Forelimb muscle (tissue), 1 donor: ENCODE results near the gene SPATA21. TPM values are rescaled to one million over a fixed set of nuclear protein-coding genes. Genes with fewer than 3 reads are reported as not detected.
A peak's percentile ranks its signal among the peaks of the same experiment; 100 is the strongest.

ENCODE experiments used
- DNase-seq: peaks from one replicate; pipeline ENCODE4 v3.0.0-alpha.2; 2013; ENCODE audit warnings: low read depth
- polyA plus RNA-seq: library from polyadenylated mRNA; unstranded; fragments of 120-200 nt; gene quantifications from one replicate; pipeline ENCODE4 v1.2.1, GENCODE V29; 2013; ENCODE audit not compliant: insufficient read length

The SPATA21 gene
- polyA plus RNA-seq, 1 donor: not detected

- no peak for DNase-seq
These were observed 13.7 kb upstream of the SPATA21 start for GRCh38 chr1:16450863-16451481.

DNA sequence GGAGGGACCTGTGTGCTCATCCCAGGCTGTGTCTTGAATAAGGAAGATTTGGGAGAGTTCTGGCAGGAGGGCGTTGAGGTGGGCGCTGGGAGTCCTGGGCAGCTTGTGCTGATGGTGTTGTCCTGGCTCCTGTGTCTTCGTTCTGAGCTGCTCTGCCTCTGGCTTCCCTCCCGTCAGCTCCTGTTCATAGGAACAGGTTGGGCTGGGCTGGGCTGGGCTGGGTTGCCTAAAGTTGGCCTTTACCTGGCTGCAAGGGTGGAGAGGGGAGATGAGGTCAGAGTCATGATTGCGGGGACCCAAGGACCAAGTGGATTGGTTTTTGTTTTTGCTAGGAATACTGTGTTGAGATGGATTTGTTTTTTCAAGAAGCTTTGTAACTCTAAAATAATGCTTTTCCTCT is 12.4 kb upstream of the SPATA21 start:
- DNase-seq: no peak

DNA sequence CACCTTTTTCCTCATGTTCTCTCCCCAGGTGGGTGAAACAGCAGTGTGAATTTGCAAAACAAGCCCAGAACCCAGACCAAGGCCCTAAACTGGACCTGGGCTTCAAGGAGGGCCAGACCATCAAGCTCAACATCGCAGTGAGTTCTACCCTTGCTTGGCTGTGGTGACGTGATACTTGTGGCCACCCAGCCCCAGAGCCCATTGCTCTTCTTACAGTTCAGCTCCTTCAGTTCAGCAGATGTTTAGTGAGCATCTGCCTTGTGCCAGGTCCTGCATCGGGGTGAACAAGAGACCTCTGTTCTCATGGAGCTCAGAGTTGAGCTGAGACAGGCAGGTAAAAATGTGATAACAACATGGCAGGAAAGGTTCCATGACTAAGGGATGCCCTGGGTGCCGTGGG is 11.8 kb upstream of the SPATA21 start:
- no peak for DNase-seq

DNA sequence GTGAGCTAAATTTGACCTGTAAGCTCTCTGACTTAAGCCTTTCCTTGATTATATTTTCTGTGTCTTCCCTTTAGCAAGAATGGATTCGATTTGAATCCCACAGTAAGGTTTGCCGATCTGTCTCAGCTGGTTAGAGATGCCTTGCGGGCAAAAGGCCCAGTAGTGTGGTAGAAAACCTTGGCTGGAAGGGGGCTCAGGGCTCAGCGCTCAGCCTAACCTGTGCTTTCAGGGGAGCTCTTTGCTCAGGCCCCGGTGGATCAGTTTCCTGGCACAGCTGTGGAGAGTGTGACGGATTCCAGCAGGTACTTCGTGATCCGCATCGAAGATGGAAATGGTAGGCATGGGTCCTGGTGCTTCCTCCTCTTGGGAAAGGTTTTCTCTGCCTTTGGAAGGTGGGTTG is 10.4 kb upstream of the SPATA21 start:
- no peak for DNase-seq

- no peak for DNase-seq
These were observed 8.9 kb upstream of the SPATA21 start for GRCh38 chr1:16446116-16446515.

DNA sequence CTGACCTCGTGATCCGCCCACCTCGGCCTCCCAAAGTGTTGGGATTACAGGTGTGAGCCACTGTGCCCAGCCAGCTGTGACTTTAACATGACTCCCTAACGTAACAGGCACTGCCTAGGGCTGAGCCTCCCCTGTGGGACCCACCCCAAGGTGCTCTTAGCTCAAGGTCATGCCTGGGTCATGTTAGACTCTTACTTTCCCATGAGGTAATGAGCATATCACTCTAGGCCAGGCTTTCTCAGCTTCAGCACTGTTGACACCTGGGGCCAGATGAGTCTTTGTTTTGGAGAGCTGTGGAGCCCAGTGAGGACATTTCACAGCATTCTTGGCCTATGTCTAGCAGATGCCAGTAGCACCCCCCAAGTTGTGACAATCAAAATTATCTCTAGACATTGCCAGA is 7.8 kb upstream of the SPATA21 start:
- no peak for DNase-seq

DNA sequence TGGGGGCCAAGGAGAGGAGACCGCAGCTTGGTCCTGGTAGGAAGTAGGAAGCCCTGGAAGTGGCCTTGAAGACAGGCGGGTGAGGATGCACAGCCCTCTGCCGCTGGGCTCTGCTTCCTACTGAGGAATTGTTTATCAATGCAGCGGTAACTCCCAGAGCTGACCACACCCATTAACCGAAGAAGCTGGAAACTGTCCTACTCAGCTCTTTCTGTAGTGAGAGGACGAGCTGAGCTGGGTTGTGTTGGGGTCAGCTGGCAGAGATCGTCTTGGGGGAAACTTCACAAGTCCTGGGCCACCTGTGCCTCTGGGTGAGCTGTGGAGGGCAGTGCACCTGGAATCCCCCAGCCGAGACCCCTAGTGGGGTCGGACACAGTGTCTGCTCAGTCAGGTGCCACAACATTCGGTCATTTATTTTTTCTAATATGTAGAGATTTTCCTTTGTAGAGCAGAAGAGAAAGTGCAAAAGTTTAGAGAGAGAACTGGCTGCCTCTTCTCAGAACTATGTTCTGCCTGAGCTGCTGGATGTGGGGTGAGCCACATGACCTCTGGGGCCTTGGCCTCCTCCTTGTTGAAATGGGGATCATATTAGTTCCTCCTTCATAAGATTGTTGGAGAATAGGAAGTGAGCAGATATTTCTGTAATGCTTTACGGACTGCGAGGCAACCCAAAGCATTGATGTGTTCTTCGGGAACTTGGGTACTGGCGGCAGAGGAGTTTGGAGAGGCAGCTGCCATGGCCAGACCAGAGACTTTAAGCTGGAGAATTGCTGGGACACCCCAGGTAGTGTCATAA is 6.9 kb upstream of the SPATA21 start:
- no peak for DNase-seq

DNA sequence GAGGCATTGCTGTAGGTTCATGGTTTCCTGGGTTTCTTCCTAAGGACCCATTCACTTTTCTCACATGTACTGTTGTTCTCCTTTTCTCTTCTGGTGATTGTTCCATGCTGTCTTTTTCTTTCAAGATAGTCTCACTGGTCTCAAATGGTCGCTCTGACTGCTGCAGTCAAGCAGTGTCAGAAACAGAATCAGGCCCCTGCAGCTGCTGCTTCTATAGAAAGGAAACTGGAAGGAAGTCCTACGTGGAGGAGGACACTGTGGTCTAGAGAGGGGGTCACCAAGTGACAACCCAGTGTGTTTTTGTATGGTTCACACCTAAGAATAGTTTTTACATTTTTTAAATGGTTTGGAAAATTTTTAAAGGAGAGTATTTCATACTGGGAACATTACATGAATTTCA is 5.7 kb upstream of the SPATA21 start:
- no peak for DNase-seq

DNA sequence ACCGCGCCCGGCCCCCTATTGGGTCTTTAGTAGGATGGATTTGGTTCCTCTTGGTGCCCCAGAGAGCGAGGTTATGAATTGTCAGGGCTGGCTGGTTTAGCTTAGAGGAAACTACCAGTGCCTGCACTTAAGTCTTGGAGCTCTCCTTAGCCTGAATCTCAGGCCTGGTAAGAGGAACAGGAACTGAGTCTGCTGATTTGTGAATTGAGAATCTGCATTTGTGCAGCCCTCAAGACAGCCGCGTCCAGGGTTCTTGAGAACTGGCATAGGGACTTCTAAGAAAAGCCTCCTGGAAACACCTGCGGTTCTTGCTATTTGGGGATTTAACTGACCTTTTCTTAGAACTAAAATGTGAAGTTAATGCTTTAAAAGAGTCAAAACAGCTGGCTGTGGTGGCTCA is 5.0 kb upstream of the SPATA21 start:
- no peak for DNase-seq

GRCh38 chr1:16441282-16441665 is 4.0 kb upstream of the SPATA21 start:
- no peak for DNase-seq

DNA sequence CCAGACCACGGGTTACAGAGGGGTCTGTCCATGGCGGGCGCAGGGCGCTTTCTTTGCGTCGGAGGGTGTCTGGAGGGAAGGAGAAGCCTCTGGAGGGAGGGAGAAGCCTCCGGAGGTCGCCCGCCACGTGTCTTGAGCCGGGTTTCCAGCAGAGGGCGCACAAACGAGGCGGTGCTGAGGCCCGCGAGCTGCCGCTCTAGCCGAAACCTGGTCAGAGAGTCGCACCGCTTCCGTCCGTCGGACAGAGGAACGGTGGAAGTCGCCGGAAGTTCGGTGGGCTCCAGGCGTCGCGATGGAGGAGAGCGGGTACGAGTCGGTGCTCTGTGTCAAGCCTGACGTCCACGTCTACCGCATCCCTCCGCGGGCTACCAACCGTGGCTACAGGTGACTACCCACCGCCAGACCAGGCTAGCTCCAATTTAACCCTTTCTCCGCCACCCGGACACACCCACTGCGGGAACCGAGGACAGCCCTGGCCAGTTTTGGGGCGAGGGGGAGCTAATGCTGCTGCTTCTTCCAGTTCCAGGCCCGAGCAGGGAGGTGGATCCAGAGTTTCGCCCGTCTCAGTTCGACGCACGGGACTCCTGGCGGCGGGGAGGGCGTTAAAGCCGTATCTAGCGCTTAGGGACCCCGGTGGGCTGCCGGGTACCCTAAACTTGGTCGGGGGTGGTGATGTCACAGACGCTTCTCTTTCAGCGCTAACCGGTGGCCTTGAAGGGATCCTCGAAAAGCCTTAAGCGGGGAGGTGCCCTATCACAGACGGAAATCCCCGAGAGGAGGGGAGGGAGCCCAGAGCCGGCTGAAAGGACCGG is 3.5 kb upstream of the SPATA21 start, which contains the start of gene NECAP2:
NECAP2 (plus strand) TSS at position 255 of the 812 bp plus-strand sequence; CDS start at position 293, 38 bp downstream.
- peak; percentile 81 for DNase-seq

DNA sequence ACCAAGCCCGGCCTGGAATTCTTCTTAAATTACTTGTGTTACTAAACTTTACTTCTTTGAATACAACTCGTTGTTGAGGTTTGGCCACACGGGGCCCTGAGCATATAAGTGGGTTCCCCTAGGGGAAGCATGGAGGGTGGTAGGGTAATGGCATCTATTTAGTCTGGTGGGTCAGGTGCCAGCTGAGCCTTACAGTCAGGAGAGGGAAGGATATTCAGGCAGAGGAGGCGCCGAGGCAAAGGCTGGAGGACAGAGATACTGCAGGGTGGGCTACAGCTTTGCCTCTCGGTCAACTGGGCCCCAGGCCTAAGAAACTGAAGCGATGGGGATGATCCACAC is 2.9 kb upstream of the SPATA21 start:
- no peak for DNase-seq

DNA sequence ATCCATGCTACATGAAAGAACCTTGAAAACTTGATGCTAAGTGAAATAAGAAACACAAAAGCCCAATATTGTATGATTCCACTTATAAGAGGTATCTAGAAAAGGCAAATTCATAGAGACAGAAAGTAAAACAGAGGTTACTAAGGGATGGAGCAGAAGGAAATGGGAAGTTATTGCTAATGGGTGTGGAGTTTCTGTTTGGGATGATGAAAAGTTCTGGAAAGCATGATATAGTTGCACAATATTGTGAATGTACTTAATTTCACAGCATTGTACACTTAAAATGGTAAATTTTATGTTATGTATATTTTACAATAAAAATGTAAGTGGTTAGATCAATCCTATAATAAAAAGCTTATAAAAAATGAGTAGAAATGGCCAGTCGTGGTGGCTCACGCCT is 1.7 kb upstream of the SPATA21 start:
- no peak for DNase-seq

DNA sequence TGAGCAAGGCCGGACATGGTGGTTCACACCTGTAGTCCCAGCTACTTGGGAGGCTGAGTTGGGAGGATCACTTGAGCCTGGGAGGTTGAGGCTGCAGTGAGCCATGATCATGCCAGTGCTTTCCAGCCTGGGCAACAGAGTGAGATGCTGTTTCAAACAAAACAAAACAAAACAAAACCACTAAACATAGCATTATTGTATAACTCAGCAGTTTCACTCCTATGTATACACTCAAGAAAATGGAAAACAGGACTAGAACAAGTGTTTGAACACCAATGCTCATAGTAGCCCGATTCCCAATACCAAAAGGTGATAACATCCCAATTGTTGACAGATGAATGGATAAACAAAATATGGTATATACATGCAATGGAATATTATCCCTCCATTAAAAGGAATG is 1.3 kb upstream of the SPATA21 start:
- DNase-seq: no peak

GRCh38 chr1:16434501-16434900 is 2.7 kb downstream of the SPATA21 start:
- DNase-seq: no peak

DNA sequence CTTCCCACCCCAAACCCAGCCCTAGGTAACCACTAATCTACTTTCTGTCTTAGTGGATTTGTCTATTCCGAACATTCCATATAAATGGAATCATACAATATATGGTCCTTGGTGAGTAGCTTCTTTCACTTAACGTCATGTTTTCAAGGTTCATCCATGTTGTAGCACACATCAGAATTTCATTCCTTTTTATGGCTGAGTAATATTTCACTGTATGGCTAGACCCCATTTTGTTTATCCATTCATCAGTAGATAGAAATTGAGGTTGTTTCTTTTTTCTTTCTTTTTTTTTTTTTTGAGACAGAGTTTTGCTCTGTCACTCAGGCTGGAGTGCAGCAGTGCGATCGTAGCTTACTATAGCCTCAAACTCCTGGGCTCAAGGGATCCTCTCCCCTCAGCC is 3.2 kb downstream of the SPATA21 start:
- DNase-seq: no peak

- no peak for DNase-seq
These were observed 4.2 kb downstream of the SPATA21 start for GRCh38 chr1:16433030-16433429.

GRCh38 chr1:16430606-16431005 is 6.6 kb downstream of the SPATA21 start:
- DNase-seq: no peak

GRCh38 chr1:16425125-16426025 is 11.8 kb downstream of the SPATA21 start:
- DNase-seq: no peak

DNA sequence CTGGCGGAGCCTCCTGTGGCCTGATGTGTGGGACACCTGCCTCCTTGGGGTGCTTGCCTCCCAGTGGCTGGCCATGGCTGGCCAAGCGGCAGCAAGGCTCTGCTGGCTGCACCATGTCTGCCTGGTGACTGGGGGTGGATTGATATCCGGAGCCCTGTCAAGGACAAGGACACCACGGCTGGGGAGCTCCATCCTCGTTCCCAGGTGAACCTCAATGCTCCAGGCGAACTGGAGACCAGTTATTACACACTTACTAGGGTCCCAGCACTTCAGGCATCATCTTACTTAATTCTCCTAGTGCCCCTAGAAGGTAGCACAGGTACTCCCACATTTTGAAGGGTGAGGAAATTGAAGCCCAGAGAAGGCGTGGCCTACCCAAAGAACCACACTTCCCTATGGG is 15.2 kb downstream of the SPATA21 start:
- DNase-seq: no peak

DNA sequence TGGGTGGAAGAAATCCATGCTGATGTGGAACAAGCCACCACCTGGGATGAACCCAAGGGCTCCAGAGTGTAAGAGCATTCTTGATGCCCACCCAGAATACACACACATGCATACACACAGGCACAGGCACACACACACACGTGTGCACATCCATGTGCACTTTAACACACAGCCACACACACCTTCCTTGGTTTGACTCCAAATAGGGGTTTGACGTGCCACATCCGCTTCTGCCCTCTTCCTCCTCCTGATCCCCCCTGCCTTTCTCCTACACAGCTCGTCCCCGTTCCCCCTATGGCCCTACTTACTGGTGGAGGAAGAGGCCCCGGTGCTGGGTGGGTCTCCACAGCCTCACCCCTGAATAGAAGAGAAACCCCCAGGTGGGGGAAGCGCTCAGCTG is 16.0 kb downstream of the SPATA21 start:
- DNase-seq: no peak
